WTC11 (cell line): ENCODE results near the gene APRT.
"Not testable (repeated sequence)": the region's sequence is repeated elsewhere in the genome, so short reads cannot be mapped to it uniquely, and the experiment has no call there.

Experiments
- CREB1 ChIP-seq: sonication (generic); formaldehyde crosslinking; IDR thresholded peaks from 2 replicates; pipeline ENCODE4 v1.8.0; 2023; ENCODE audit warnings: mild to moderate bottlenecking, missing genetic modification reagents
- NFE2L1 ChIP-seq: sonication (generic); formaldehyde crosslinking; IDR thresholded peaks from 2 replicates; pipeline ENCODE4 v1.8.1; 2023; ENCODE audit warnings: missing genetic modification reagents
- TP53 ChIP-seq: sonication (generic); formaldehyde crosslinking; IDR thresholded peaks from 2 replicates; pipeline ENCODE4 v1.8.1; 2023; ENCODE audit warnings: mild to moderate bottlenecking, missing genetic modification reagents
- TF ChIP-seq, protein P1 (sequence below): fragments of 200-600 bp; IDR thresholded peaks from 2 replicates; pipeline ENCODE4 v1.8.0; 2022; ENCODE audit warnings: antibody characterized with exemption
- TF ChIP-seq, protein P2 (sequence below): sonication (generic); formaldehyde crosslinking; IDR thresholded peaks from 2 replicates; pipeline ENCODE4 v1.8.0; 2023; ENCODE audit warnings: missing genetic modification reagents, mild to moderate bottlenecking, borderline replicate concordance
- TF ChIP-seq, protein P3 (sequence below): sonication (generic); formaldehyde crosslinking; IDR thresholded peaks from 2 replicates; pipeline ENCODE4 v1.8.1; 2022; ENCODE audit warnings: missing genetic modification reagents, borderline replicate concordance
- TF ChIP-seq, protein P4 (sequence below): sonication (generic); formaldehyde crosslinking; IDR thresholded peaks from 2 replicates; pipeline ENCODE4 v1.8.1; 2022; ENCODE audit warnings: low read depth, mild to moderate bottlenecking, moderate library complexity, missing genetic modification reagents, borderline replicate concordance
- TF ChIP-seq, protein P5 (sequence below): sonication (generic); formaldehyde crosslinking; IDR thresholded peaks from 2 replicates; pipeline ENCODE4 v1.8.0; 2022; ENCODE audit warnings: missing genetic modification reagents

DNA sequence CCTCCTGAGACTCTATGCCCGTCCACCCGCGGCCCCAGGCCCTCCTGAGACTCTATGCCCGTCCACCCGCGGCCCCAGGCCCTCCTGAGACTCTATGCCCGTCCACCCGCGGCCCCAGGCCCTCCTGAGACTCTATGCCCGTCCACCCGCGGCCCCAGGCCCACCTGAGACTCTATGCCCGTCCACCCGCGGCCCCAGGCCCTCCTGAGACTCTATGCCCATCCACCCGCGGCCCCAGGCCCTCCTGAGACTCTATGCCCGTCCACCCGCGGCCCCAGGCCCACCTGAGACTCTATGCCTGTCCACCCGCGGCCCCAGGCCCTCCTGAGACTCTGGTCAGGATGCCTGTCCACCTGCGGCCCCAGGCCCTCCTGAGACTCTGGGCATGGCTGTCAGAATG is 39.9 kb downstream of the APRT start:
- TF ChIP-seq, protein P1, sequence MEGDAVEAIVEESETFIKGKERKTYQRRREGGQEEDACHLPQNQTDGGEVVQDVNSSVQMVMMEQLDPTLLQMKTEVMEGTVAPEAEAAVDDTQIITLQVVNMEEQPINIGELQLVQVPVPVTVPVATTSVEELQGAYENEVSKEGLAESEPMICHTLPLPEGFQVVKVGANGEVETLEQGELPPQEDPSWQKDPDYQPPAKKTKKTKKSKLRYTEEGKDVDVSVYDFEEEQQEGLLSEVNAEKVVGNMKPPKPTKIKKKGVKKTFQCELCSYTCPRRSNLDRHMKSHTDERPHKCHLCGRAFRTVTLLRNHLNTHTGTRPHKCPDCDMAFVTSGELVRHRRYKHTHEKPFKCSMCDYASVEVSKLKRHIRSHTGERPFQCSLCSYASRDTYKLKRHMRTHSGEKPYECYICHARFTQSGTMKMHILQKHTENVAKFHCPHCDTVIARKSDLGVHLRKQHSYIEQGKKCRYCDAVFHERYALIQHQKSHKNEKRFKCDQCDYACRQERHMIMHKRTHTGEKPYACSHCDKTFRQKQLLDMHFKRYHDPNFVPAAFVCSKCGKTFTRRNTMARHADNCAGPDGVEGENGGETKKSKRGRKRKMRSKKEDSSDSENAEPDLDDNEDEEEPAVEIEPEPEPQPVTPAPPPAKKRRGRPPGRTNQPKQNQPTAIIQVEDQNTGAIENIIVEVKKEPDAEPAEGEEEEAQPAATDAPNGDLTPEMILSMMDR = not testable (repeated sequence)
- TF ChIP-seq, protein P2, sequence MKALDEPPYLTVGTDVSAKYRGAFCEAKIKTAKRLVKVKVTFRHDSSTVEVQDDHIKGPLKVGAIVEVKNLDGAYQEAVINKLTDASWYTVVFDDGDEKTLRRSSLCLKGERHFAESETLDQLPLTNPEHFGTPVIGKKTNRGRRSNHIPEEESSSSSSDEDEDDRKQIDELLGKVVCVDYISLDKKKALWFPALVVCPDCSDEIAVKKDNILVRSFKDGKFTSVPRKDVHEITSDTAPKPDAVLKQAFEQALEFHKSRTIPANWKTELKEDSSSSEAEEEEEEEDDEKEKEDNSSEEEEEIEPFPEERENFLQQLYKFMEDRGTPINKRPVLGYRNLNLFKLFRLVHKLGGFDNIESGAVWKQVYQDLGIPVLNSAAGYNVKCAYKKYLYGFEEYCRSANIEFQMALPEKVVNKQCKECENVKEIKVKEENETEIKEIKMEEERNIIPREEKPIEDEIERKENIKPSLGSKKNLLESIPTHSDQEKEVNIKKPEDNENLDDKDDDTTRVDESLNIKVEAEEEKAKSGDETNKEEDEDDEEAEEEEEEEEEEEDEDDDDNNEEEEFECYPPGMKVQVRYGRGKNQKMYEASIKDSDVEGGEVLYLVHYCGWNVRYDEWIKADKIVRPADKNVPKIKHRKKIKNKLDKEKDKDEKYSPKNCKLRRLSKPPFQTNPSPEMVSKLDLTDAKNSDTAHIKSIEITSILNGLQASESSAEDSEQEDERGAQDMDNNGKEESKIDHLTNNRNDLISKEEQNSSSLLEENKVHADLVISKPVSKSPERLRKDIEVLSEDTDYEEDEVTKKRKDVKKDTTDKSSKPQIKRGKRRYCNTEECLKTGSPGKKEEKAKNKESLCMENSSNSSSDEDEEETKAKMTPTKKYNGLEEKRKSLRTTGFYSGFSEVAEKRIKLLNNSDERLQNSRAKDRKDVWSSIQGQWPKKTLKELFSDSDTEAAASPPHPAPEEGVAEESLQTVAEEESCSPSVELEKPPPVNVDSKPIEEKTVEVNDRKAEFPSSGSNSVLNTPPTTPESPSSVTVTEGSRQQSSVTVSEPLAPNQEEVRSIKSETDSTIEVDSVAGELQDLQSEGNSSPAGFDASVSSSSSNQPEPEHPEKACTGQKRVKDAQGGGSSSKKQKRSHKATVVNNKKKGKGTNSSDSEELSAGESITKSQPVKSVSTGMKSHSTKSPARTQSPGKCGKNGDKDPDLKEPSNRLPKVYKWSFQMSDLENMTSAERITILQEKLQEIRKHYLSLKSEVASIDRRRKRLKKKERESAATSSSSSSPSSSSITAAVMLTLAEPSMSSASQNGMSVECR (CRISPR knock-in tag) = not testable (repeated sequence)
- TF ChIP-seq CREB1; NFE2L1; TP53 (CRISPR knock-in tag): not testable (repeated sequence)
- TF ChIP-seq, protein P3, sequence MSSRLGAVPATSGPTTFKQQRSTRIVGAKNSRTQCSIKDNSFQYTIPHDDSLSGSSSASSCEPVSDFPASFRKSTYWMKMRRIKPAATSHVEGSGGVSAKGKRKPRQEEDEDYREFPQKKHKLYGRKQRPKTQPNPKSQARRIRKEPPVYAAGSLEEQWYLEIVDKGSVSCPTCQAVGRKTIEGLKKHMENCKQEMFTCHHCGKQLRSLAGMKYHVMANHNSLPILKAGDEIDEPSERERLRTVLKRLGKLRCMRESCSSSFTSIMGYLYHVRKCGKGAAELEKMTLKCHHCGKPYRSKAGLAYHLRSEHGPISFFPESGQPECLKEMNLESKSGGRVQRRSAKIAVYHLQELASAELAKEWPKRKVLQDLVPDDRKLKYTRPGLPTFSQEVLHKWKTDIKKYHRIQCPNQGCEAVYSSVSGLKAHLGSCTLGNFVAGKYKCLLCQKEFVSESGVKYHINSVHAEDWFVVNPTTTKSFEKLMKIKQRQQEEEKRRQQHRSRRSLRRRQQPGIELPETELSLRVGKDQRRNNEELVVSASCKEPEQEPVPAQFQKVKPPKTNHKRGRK (CRISPR knock-in tag) = not testable (repeated sequence)
- TF ChIP-seq, protein P4, sequence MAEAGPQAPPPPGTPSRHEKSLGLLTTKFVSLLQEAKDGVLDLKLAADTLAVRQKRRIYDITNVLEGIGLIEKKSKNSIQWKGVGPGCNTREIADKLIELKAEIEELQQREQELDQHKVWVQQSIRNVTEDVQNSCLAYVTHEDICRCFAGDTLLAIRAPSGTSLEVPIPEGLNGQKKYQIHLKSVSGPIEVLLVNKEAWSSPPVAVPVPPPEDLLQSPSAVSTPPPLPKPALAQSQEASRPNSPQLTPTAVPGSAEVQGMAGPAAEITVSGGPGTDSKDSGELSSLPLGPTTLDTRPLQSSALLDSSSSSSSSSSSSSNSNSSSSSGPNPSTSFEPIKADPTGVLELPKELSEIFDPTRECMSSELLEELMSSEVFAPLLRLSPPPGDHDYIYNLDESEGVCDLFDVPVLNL (CRISPR knock-in tag) = not testable (repeated sequence)
- TF ChIP-seq, protein P5, sequence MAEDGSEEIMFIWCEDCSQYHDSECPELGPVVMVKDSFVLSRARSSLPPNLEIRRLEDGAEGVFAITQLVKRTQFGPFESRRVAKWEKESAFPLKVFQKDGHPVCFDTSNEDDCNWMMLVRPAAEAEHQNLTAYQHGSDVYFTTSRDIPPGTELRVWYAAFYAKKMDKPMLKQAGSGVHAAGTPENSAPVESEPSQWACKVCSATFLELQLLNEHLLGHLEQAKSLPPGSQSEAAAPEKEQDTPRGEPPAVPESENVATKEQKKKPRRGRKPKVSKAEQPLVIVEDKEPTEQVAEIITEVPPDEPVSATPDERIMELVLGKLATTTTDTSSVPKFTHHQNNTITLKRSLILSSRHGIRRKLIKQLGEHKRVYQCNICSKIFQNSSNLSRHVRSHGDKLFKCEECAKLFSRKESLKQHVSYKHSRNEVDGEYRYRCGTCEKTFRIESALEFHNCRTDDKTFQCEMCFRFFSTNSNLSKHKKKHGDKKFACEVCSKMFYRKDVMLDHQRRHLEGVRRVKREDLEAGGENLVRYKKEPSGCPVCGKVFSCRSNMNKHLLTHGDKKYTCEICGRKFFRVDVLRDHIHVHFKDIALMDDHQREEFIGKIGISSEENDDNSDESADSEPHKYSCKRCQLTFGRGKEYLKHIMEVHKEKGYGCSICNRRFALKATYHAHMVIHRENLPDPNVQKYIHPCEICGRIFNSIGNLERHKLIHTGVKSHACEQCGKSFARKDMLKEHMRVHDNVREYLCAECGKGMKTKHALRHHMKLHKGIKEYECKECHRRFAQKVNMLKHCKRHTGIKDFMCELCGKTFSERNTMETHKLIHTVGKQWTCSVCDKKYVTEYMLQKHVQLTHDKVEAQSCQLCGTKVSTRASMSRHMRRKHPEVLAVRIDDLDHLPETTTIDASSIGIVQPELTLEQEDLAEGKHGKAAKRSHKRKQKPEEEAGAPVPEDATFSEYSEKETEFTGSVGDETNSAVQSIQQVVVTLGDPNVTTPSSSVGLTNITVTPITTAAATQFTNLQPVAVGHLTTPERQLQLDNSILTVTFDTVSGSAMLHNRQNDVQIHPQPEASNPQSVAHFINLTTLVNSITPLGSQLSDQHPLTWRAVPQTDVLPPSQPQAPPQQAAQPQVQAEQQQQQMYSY (CRISPR knock-in tag) = not testable (repeated sequence)
